Measurements from ENCODE around the gene KRT78.

Gene KRT78

GRCh38 chr12:52824741-52825410, 23.9 kb downstream of the KRT78 start:
- no peak for DNase-seq (ENCODE audit: low read depth in 2 of 2)

DNA sequence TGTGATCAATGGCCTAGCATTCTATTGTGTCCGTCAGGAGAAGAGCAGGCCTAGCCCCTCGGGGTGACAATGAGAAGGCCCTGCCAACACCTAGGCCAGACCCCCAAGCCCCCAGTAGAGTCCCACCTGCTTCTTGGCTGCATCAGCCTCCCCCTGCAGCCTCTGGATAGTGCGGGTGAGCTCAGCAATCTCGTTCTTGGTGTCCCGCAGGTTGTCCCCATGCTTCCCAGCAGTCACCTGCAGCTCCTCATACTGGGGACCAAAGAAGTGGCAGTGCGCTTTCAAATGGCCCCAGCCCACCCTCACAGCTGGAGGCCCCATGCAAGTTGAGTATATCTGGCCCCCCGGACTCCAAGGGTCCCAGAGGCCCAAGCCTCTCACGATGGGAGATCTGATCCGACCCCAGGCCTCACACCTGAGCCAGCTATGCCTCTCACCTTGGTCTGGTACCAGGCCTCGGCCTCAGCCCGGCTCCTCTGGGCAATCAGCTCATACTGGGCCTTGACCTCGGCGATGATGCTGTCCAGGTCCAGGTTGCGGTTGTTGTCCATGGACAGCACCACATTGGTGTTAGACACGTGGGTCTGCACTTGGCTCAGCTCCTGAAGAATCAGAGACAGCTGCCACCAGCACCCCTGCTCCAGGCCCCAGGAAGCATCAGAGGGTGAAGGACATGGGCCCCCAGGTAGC, 24.9 kb downstream of the KRT78 start:
- no peak for DNase-seq (ENCODE audit: low read depth in 2 of 2)

- DNase-seq (ENCODE audit: low read depth in 2 of 2): no peak
Observed at GRCh38 chr12:52822771-52823510, 25.9 kb downstream of the KRT78 start.

DNA sequence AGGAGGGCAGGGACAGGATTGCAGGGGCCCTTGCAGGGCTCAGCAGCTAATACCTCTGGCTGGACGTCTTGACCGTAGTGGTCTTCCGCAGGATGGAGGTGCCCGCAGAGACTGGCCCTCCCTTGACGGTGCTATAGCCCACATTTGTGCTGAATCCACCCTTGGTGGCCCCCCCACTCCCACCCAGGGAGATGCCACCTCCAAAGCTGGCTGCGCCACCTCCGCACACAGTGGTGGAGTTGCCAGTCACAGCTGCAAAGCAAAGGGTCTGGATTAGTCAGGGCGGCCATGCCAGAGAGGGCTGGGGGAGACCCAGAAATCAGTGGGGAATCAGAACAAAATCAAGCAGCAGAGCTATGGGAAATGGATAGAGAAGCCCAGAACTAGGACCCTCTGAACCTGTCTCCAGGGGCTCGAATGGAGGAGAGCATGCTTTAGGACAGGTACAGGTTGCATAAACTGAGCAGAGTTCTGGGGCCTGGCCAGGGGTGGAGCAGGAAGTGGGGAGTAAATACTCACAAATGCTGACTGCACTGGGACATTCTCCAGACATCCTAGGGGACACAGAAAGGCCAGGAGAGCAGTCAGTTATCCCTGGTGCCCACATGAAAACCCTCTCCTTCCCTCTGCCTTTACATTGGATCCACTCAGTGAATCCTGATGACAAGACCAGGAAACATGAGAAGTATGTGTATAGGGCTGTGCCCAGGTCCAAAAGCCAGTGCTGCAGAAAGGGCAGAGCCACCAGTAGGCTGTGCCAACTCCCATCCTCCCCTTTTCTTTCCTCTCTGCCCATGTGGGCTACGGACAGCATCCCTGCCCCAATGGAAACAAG, 26.8 kb downstream of the KRT78 start:
- DNase-seq (ENCODE audit: low read depth in 2 of 2): no peak

DNA sequence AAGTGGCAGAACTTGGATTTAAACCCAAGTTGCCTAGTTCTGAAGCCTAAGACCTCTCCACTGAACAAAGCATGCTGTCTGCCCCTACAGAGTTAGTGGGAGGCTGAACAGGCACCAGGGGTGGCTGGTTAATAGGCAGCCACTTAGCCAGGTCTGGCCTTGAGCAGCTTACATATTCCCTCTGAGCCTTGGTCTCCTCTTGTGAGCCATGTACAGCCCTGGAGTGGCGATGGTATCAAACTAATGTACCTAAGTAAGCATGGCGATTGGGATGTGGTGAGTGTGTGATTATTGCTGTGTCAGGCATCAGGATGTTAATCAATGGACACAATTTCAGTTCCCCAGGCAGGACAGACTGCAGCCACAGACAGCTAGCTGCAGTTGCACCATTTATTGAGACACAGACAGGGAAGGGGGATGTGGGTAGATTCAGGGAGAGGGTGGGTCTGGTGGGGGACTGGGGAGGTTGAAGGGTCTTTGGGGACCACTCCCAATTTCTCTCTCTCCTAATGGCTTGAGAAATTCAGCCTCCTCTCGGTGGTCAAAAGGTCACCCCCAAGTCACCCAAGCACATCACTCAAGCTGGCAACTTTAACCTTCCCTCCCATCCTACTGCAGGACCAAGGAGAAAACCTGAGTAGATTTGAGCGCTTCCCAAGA, 27.6 kb downstream of the KRT78 start:
- no peak for DNase-seq (ENCODE audit: low read depth in 2 of 2)

DNA sequence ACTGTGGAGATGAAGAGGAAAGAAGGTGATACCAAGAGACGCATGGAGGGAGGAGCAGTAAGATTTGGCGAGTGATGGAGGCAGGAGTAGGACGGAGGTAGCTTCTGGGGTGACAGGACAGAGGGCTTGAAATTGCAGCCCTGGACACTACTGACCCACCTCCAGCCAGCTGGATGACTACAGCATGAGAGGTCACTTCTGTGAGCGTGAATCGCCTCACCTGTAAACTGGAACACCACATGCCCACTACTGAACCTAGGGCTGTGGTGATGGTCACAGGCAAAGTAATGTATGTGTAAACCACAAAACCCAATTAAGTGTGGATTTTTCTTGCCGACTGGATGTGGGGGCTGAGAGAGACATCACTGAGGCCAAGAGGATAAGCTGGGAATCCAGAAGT, 28.3 kb downstream of the KRT78 start:
- no peak for DNase-seq (ENCODE audit: low read depth in 2 of 2)

DNA sequence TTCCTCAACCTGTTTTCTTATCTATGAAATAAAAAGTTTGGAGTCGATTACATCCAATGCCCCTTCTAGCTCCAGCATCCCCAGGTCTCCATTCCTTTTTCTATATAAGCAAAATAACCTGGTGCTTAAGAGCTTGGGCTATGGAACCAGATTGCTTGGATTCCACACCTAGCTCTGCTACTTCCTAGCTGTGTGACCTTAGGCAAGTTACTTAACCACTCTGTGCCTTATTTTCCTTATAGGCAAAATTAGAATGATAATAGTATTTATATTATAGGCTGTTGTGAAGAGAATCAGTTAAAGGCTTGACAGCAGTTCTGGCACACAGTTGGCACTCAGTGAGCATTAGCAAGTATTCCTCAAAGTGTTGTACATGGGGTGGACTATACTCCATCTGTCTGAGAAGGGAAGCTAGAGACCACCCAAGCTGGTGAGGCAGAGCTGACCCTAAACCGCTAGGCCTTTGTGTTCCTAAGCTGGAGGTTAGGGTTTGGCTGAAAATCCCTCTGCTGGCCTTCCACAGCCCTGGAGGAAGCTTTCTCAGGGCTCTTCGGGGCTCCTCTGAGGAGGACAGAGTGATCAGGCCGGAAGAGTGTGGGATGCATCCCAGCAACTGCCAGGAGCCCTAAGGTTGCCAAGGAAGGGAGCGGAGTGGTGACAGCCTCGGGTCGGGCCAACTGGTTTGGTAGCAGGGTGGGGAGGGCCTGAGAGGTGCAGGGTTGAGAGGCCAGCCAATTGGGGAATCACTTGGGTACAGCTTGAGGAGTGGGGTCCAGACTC, 28.9 kb downstream of the KRT78 start:
- no peak for DNase-seq (ENCODE audit: low read depth in 2 of 2)

DNA sequence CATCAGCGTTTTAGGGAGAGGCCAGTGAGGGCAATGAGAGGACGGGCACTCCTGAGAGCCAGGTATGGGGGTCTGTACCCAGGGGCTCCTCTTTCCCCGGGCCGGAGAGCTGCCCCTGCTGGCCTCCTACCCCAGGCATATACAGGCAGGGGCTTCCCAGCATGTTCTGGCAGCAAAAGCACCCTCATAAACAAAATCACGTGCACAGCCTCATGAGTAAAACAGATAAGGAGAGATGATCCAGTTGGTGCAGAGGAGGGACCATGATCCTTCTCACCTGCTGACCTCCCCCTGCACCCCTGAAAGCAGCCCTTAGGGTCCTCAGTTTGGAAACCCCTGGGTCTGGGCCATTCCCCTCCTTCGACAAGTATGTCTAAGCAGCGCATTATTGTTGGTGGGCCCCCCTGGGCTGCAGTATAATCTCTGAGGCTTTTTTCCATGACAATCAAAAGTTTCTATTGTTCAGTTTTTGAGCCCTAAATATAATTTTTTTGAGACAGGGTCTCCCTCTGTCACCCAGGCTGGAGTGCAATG, 29.8 kb downstream of the KRT78 start:
- DNase-seq (ENCODE audit: low read depth in 2 of 2): no peak

DNA sequence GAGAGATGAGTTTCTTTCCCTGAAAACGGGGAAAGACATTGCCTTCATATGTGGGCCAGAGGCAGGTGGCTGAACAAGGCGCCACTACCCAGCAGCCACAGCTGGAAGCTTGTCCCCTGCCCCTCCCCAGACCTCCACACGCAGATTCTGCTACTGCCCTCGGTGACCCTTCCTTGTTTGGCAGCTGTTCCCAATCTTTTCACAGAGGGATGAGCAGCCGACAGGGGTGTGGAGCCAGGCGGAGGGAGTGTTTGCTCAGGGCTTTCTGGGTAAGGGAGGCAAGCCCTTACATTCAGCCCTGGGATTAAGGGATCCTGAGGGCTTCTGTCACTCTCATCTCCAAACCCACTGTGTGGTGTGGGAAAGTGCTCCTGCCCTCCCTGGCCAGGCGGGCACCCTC, 30.4 kb downstream of the KRT78 start:
- no peak for DNase-seq (ENCODE audit: low read depth in 2 of 2)

- no peak for DNase-seq (ENCODE audit: low read depth in 2 of 2)
Observed at GRCh38 chr12:52817699-52818238, 31.0 kb downstream of the KRT78 start.

DNA sequence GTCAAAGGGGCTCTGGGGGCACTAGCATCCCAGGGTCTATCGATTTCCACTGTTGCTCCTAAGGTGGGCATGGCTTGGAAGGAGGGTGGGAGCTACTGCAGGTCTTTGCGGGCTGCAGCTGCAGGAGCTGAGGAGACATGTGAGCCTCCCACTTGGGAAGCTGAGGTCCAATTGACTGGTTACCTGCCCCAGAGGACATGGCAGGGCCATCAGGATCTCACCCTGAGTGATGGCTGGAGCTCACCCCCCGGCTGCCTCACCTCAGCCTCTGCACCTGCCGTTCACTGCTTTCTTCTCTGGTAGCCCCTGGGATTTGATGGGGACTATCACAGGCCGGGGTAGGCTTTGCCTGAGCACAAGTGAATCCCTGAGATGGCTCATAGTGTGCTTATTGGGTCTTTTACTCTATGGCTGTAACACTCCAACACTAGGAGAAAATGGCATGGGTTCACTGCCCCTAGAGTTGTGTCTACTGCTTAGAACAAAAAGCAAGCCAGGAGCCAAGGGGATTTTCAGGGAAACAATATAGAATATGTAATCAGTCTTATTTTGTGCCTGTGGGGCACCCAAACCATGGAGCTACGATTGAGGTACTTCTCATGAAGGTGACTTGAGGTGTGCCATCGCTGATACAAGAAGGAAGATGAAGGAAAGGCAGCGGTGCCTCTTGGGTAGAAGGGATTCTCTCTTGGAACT, 31.6 kb downstream of the KRT78 start:
- DNase-seq (ENCODE audit: low read depth in 2 of 2): no peak

DNA sequence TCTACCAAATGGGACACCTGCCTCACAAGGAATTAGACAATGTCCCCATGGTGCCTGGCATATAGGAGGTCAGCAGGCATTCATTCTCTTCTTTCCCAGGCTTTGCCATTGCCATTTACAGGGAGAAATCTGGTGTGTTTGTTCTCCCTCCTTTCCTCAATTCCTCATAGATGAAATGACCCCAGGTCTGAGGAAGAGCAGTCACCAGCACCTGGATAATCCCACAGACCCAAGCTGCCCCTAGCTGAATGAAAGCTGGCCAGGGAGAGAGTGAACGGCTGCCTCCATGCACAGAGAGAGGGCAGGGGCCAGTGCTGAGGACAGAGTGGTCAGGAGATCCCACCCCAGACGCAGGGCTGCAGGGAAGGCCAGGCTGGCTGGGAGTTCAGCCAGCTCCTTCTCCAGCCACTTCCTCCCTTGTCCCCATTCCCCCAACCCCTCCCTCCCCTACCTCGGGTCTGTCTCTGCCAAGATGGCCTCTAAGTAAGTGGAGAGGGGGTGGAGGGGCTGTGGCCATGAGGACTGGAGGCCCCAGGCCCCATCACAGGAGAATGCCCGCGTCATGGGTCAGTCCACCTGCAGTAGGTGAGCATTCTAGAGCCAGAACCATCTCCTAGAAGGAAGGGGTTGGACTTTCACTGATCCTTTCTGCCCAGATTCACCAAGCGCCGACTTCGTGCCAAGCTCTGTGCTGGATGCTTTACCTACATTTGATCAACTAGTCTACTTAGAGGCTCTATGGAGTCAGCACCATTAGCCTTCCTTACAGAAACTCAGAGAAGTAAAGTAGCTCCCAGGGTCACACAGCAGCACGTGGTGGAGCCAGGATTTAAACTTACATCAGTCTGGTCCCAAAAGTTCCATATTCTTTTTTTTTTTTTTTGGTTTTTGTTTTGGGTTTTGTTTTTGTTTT, 32.9 kb downstream of the KRT78 start:
- DNase-seq (ENCODE audit: low read depth in 2 of 2): no peak

GRCh38 chr12:52815161-52815560, 33.6 kb downstream of the KRT78 start:
- DNase-seq (ENCODE audit: low read depth in 2 of 2): no peak

- no peak for DNase-seq (ENCODE audit: low read depth in 2 of 2)
Observed at GRCh38 chr12:52814710-52815155, 34.1 kb downstream of the KRT78 start.

DNA sequence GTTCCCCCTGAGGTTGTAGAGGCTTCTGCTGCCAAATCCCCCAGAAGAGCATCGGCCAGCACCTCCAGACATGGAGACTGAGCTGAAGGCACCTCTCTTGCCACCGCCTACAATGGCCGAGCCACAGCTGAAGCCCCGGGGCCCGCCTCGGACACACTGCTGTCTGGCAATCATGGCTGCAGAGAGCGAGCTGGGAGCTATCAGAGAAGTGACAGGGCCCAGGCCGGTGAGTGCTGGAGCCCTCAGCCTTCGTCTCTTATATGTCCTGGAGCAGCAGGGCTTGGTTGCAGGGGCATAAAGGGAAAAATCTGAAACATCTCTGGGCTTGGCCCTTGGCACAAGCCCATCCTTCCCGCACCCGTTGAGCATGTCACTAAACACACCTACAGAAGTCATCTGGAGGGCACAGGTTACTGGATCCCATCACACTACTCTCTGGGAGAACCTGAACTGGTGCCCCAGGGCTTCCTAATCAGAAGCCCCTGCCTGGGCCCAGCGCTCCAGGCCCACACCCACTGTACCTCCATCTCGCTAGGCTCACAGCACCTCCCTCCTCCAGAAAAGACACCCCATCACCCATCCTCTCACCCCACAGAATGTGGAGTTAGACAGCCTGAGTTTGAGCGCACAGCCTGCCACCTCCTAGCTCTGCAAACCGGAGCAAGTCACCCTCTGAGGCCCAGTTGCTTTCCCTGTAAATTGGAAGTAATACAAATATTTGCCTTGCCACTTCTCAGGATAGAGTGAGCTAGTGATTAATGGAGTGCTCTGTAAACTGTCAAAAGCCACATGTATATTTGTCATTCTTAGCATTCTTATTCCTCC, 34.7 kb downstream of the KRT78 start, which contains the start of gene KRT4:
Gene KRT4, minus strand, starts transcription at position 232 of the 825 bp plus-strand sequence. Its CDS starts 58 bp downstream, at position 174.
- no peak for DNase-seq (ENCODE audit: low read depth in 2 of 2)

- no peak for DNase-seq (ENCODE audit: low read depth in 2 of 2)
Observed at GRCh38 chr12:52813203-52813819, 35.5 kb downstream of the KRT78 start.

GRCh38 chr12:52812749-52813148, 36.0 kb downstream of the KRT78 start:
- DNase-seq (ENCODE audit: low read depth in 2 of 2): no peak

All from stimulated activated CD8-positive, alpha-beta memory T cell treated with anti-CD3 and anti-CD28 coated beads, Interleukin-15, amount 100 ng/mL, for 4 hours (primary cell).